HUES64 (cell line): ENCODE results near the gene SYT2.

Source experiments
- H3K27ac ChIP-seq: 2 replicates; pipeline ENCODE4 v1.7.0; 2013; ENCODE audit warnings: low read depth, low read length, inconsistent platforms
- H3K27me3 ChIP-seq: 2 replicates; pipeline ENCODE4 v1.6.1; 2013; ENCODE audit warnings: mild to moderate bottlenecking, low read length; ENCODE audit not compliant: insufficient read depth
- H3K36me3 ChIP-seq: 2 replicates; pipeline ENCODE4 v1.6.1; 2013; ENCODE audit warnings: mild to moderate bottlenecking, low read length; ENCODE audit not compliant: insufficient read depth
- H3K4me1 ChIP-seq: 2 replicates; pipeline ENCODE4 v1.6.1; 2013; ENCODE audit warnings: mild to moderate bottlenecking, low read length, moderate library complexity; ENCODE audit not compliant: insufficient read depth
- H3K4me3 ChIP-seq: 2 replicates; pipeline ENCODE4 v1.5.1; 2013; ENCODE audit warnings: mild to moderate bottlenecking, low read length, moderate library complexity
- H3K9ac ChIP-seq: 2 replicates; pipeline ENCODE4 v1.6.1; 2013; ENCODE audit warnings: mild to moderate bottlenecking, low read depth, low read length
- H3K9me3 ChIP-seq: 2 replicates; pipeline ENCODE4 v1.6.1; 2013; ENCODE audit warnings: low read depth, low read length; ENCODE audit not compliant: insufficient read depth
- WGBS: fragments of 150-250, 120-280 bp; methylation state at CpG from one replicate; pipeline ENCODE4 v1.1.7; 2013; ENCODE audit warnings: missing lambda C conversion rate; 5-methylcytosine and 5-hydroxymethylcytosine counted together

The SYT2 gene

DNA sequence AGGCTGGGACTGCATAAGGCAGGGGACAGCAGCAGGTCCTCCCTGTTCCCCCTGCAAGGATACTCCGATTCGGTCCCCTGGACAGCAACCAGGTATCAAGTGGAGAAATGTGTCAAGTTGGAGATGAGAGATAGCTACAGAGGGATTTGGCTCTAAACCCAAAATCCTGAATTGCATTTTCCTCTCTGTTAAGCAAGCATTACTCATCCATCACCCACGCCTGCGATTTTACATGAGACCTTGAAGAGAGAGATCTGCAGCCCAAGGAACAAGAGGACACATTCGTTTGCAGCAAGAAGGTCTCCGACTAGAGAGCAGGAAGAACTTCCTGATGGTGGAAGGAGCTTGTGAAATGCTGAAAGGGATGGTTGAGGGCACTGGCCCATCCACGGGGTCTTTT is 21.9 kb downstream of the SYT2 start:
- WGBS, result 84% methylated on average over 7 of the region's 7 CpGs
- H3K9me3 ChIP-seq, result no peaks in the 10 kb centered on the region

DNA sequence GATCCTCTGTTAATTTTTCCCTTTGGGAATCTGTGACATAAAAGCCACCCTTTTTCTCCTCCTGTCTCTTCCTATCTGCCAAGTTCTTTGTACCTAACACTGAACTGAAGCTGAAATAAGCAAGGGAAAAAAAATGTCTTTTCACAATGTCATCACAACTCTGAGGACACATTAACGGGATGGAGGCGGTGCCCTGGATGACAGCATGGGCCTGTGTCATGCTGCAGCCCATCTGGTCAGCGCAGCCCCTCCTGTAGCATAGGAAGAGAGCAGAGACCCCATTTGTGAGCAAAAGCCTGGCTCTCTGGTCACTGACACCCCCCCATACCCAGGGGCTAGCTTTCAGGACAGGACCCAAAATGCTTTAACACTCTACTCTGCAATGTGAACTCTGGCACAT is 22.5 kb downstream of the SYT2 start:
- Histone ChIP-seq H3K36me3 (no peaks in the 10 kb centered on the region), H3K27ac (no peak overlapping the region), H3K4me1 (no peaks in the 10 kb centered on the region), H3K27me3 (no peaks in the 10 kb centered on the region), H3K9me3 (no peaks in the 10 kb centered on the region), H3K4me3 (no peak overlapping the region), H3K9ac (no peak overlapping the region)
- WGBS, result 87% methylated on average over 3 of the region's 3 CpGs

More for the DNA sequence above, 21.9 kb downstream of the SYT2 start:
- Histone ChIP-seq H3K36me3 (no peaks in the 10 kb centered on the region), H3K4me3 (no peak overlapping the region), H3K27me3 (no peaks in the 10 kb centered on the region), H3K4me1 (no peaks in the 10 kb centered on the region), H3K27ac (no peak overlapping the region), H3K9ac (no peak overlapping the region)

DNA sequence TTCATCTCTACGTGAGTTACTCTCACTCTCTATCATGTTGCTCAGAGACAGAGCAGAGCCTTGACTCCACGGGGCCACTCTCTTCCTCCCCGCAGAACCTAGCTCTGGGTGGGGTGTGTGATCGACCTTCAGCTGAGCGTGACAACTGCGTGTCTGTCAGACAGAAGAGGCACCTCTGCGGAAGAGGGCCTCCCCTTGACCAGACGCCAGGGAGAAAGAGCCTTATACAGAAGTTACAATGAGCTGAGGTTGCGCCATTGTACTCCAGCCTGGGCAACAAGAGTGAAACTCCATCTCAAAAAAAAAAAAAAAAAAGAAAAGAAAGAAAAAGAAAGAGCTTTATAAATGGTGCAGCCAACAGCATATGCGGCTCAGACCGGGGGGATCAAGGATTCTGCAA is 22.9 kb downstream of the SYT2 start:
- Histone ChIP-seq H3K27ac (no peak overlapping the region), H3K27me3 (no peaks in the 10 kb centered on the region), H3K4me1 (no peaks in the 10 kb centered on the region), H3K9me3 (no peaks in the 10 kb centered on the region), H3K36me3 (no peaks in the 10 kb centered on the region), H3K9ac (no peak overlapping the region), H3K4me3 (no peak overlapping the region)
- WGBS, result 89% methylated on average over 10 of the region's 11 CpGs

DNA sequence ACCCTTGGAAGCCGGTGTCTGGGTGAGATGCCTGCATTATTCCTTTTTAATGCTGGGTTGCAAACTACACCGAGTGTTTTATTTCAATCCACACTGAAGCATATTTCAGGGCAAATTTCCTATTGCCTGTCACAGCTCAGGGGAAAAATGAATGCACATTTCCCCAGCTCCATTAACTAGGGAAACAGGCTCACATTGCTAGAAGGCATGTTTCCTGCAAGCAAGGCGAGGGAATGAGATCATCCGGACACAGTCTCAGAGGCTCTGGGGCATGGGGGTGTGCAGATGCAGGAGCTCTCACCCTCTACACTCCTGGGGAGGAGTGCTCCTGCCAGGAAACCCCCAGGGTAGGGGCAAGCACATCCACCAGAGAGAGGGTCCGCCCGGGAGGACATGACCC is 24.6 kb downstream of the SYT2 start:
- no peaks in the 10 kb centered on the region for H3K36me3 ChIP-seq
- H3K27me3 ChIP-seq, result no peaks in the 10 kb centered on the region
- H3K4me3 ChIP-seq, result no peak overlapping the region
- no peak overlapping the region for H3K9ac ChIP-seq
- H3K4me1 ChIP-seq, result no peaks in the 10 kb centered on the region
- H3K9me3 ChIP-seq, result no peaks in the 10 kb centered on the region
- whole genome bisulfite sequencing, result 83% methylated on average over 6 of the region's 6 CpGs
- no peak overlapping the region for H3K27ac ChIP-seq

DNA sequence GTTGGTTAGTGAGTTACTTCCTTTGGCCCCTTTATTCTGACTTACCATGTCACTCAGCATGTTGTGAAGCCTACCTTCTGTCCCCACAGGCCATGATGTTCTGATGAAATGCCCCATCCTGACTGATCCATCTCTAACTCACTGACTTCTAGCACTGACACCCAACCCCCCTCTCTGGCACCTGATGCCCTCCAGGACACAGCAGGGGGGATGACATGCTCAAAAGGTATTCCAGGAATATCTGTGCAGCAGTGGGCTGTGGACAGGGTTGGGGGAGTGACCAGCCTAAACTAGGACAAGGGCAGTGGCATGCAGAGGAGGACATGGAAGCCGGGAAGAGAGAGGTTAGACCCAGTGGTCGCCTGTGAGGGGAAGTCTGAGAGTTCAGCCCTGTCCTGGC is 25.5 kb downstream of the SYT2 start:
- Histone ChIP-seq H3K36me3 (no peaks in the 10 kb centered on the region), H3K27ac (no peak overlapping the region), H3K27me3 (no peaks in the 10 kb centered on the region), H3K4me1 (0 out of 2 replicates have a peak, but pooled peaks cover 3% of the 10 kb centered on the region), H3K9ac (no peak overlapping the region), H3K9me3 (no peaks in the 10 kb centered on the region), H3K4me3 (no peak overlapping the region)
- WGBS, result 60% methylated on average over 2 of the region's 2 CpGs

DNA sequence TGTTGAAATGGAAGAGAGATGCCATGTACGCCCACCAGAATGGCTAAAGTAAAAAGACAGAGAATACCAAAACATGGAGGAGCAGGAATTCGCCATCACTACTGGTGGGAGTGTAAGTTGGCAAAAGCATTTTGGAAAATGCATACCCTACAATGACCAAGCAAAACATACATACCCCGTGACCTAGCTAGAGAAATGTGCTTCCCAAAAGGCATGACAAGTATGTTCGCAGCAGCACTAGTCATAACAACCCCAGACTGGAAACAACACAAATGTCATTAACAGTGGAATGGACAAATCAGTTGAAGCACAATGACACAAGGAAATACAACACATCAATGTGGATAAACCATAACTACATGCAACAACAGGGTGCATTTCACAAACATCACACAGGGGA is 27.2 kb downstream of the SYT2 start:
- Histone ChIP-seq H3K27me3 (no peaks in the 10 kb centered on the region), H3K36me3 (no peaks in the 10 kb centered on the region), H3K9me3 (no peaks in the 10 kb centered on the region), H3K4me3 (no peak overlapping the region), H3K9ac (no peak overlapping the region), H3K4me1 (0 out of 2 replicates have a peak, but pooled peaks cover 3% of the 10 kb centered on the region), H3K27ac (no peak overlapping the region)
- 94% methylated on average over 4 of the region's 4 CpGs for WGBS

DNA sequence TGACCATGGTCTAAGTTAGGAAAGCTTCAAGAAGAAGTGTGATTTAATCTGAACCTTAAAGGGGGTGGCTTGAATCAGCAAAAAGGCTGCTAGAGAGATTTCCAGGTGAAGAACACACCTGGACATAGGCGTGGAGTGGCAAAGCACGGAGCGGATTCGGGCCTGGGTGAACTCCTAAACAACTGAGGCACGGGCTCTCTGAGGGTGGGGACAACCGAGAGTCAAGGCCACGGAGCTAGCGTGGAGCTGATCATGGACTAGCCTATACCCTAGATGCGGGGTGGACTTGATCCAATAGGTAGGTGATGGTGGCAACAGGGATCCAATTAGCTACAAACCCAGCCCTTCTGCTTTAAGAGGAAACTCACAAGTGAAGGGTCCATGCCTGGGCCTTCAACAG is 27.8 kb downstream of the SYT2 start:
- Histone ChIP-seq H3K9ac (no peak overlapping the region), H3K27me3 (no peaks in the 10 kb centered on the region), H3K4me3 (no peak overlapping the region), H3K9me3 (no peaks in the 10 kb centered on the region), H3K27ac (no peak overlapping the region), H3K36me3 (no peaks in the 10 kb centered on the region), H3K4me1 (0 out of 2 replicates have a peak, but pooled peaks cover 3% of the 10 kb centered on the region)
- 94% methylated on average over 9 of the region's 9 CpGs for WGBS

DNA sequence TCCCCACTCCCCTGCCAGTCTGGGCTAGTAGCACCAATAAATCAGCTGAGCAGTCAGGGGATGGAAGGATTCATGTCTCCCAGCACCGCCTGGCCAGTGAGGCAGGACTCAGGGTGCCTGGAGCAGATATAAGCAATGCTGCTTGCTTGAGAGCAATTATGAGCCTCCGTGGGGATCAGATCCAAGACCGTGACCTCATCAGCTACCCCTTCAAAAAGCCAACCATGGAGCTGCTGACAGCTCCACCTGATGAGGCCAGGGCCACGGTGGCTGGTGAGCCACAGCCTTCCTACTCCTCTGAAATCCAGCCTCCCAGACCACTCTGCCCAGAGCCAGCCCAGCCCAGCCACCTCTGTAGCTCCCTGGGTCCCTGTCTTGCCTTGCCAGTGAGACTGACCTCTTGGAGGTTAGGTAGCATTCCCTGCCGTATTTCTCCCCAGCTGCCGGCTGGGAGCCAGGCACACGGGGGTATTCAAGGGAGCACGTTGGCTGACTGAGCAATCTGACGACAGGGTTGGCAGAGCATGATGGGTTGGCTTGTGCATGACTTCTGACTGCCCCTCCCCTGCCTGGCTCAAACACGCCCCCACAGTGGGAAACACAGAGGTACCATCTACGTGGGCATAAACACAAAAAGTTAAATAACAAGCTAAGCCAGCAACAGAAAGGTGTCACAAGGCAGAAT is 28.4 kb downstream of the SYT2 start:
- H3K27me3 ChIP-seq, result no peaks in the 10 kb centered on the region
- H3K9ac ChIP-seq, result no peak overlapping the region
- 86% methylated on average over 11 of the region's 11 CpGs for WGBS
- no peak overlapping the region for H3K4me3 ChIP-seq
- no peak overlapping the region for H3K27ac ChIP-seq
- no peaks in the 10 kb centered on the region for H3K9me3 ChIP-seq
- H3K36me3 ChIP-seq, result no peaks in the 10 kb centered on the region
- H3K4me1 ChIP-seq, result 0 out of 2 replicates have a peak, but pooled peaks cover 3% of the 10 kb centered on the region

DNA sequence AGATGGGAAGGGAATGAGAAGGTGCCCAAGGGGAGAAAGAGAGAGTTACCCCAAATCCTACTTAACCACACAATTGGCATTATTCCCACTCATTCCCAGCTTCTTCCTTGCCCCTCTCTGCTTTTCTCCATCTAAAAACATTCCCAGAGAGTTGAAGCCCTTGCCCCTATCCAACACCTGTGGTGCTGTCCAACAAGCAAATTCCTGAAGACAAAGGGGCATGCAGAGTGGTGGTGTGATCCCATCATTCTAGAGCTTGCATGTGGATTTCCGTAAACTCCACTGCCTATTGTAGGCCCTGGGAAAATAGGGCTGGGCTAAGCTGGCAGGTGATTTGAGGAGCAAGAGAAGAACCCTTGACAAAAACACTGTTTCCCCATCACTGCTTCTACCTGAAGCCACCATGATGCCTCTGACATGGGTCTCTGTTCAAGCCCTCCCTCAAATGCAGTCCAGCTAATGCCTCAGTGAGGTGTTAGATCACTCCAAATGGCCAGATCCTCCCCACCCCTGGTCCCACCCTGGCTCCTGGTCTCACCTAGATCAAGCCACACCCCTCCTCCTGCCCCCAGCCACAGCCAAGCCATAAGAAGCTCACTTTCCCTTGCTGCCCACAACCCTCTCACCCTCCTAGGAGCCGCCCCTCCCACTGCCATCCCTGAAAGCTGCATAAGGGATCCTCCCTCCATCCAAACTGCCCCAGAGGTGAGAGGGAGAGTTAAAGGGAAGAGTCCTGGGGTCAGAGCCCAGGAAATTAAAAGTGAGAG is 29.5 kb downstream of the SYT2 start:
- H3K4me1 ChIP-seq, result 0 out of 2 replicates have a peak, but pooled peaks cover 3% of the 10 kb centered on the region
- H3K9ac ChIP-seq, result no peak overlapping the region
- WGBS, result 52% methylated on average over 2 of the region's 2 CpGs
- H3K27ac ChIP-seq, result no peak overlapping the region
- H3K27me3 ChIP-seq, result no peaks in the 10 kb centered on the region
- H3K36me3 ChIP-seq, result no peaks in the 10 kb centered on the region
- no peaks in the 10 kb centered on the region for H3K9me3 ChIP-seq
- H3K4me3 ChIP-seq, result no peak overlapping the region

DNA sequence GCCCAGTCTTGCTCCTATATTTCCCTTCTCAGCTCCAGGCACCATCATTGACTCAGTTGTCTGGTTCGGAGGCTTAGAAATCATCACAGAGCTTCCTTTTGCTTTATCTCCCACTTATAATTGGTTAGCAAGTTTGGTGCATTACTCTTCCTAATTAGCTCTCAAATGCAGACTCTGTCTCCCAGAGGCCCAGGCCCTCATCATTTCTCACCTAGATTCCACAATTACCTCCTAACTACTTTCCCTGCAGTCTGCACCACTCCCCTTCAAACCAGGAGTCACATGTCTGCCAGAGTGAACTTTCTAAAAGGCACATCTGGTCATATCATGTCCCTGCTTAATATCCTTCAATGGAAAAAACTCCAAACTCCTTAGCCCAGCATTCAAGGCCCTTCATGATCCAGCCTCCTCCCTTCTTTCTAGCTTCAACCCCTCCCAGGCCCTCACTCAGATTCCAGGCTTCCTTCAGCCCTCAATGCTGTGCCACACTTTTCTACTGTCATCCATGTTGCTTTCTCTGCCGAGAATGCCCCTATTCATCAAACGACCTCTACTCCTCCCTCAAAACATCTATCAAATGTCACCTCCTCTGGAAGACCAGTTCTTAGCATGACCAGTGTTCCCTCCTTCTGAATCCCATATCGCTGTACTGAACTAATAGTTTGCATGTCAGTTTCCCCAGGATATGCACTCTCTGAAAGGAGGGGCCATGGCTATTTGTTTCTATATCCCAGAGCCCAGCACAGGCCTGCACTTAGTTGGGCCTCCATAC is 30.7 kb downstream of the SYT2 start:
- Histone ChIP-seq H3K9ac (no peak overlapping the region), H3K27me3 (no peaks in the 10 kb centered on the region), H3K9me3 (no peaks in the 10 kb centered on the region), H3K4me3 (no peak overlapping the region), H3K4me1 (0 out of 2 replicates have a peak, but pooled peaks cover 3% of the 10 kb centered on the region), H3K27ac (no peak overlapping the region), H3K36me3 (no peaks in the 10 kb centered on the region)
- 87% methylated on average over 4 of the region's 4 CpGs for WGBS

DNA sequence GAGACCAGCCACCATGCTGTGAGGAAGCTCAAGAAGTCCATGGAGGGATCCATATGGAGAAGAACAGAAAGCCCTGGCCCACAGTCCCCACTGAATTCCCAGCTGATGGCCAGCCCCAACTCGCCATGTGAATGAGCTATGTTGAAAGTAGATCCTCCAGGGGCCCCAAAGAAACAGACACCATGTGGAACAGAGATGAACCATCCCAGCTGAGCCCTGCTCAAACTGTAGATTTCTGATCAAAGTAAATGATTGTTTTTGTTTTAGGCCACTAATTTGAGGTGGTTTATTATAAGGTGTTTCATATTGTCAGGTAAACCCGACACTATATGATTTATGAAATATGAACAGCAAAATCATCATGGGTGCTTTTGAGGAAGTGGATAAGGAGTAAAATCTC is 32.8 kb downstream of the SYT2 start:
- no peak overlapping the region for H3K27ac ChIP-seq
- 93% methylated on average over 2 of the region's 2 CpGs for WGBS
- H3K27me3 ChIP-seq, result no peaks in the 10 kb centered on the region
- no peak overlapping the region for H3K4me3 ChIP-seq
- no peaks in the 10 kb centered on the region for H3K36me3 ChIP-seq
- H3K9me3 ChIP-seq, result no peaks in the 10 kb centered on the region
- H3K9ac ChIP-seq, result no peak overlapping the region
- H3K4me1 ChIP-seq, result 0 out of 2 replicates have a peak, but pooled peaks cover 3% of the 10 kb centered on the region
